PFSK-1 (cell line): Measurements from ENCODE around the gene CASQ1. TPM values are rescaled to one million over a fixed set of nuclear protein-coding genes. Genes with fewer than 3 reads are reported as not detected.

ENCODE experiments used
- FOXP2 ChIP-seq: optimal IDR thresholded peaks from 2 replicates; pipeline ENCODE3; 2011; ENCODE audit warnings: borderline replicate concordance, control low read depth, inconsistent platforms; ENCODE audit not compliant: insufficient read depth; ENCODE audit errors: extremely low read length, extremely low read depth
- POLR2AphosphoS5 ChIP-seq: IDR thresholded peaks from 2 replicates; pipeline ENCODE4 v1.6.1; 2012; ENCODE audit warnings: low read depth, mild to moderate bottlenecking, control low read depth, low read length, moderate library complexity
- REST ChIP-seq, 2 experiments: IDR thresholded peaks; 2 replicates each; pipeline versions ENCODE4 v1.6.1 to v1.8.0; 2011 to 2012; ENCODE audit warnings: low read depth in 2 of 2, low read length in 2 of 2, control low read depth in 1 of 2, inconsistent platforms in 1 of 2, mild to moderate bottlenecking in 1 of 2, moderate library complexity in 1 of 2; ENCODE audit not compliant: insufficient read depth in 1 of 2
- SIN3A ChIP-seq: IDR thresholded peaks from 2 replicates; pipeline ENCODE4 v1.6.1; 2012; ENCODE audit warnings: mild to moderate bottlenecking, low read length, moderate library complexity, borderline replicate concordance; ENCODE audit not compliant: insufficient read depth
- TAF1 ChIP-seq: IDR thresholded peaks from 2 replicates; pipeline ENCODE4 v1.6.1; 2012; ENCODE audit warnings: low read length, control low read depth, borderline replicate concordance; ENCODE audit not compliant: insufficient read depth
- polyA plus RNA-seq: library from polyadenylated mRNA; unstranded; fragments of >200 nt; gene quantifications from one replicate; pipeline ENCODE4 v1.2.1, GENCODE V29; 2012; ENCODE audit warnings: low read depth, missing spikeins; ENCODE audit not compliant: insufficient read length

The CASQ1 gene
- not detected for polyA plus RNA-seq

- no peak for TF ChIP-seq TAF1
These were observed at the start of gene CASQ1 for GRCh38 chr1:160189649-160190625. TSS of gene CASQ1 (plus strand) at chr1:160190575. CDS start at chr1:160190752, 177 bp downstream.

- TF ChIP-seq REST (IDR thresholded peaks at IDR 0.05; ENCODE audit: insufficient read depth in 1 of 2, low read depth in 2 of 2, low read length in 2 of 2) (no peak), TAF1 (no peak), FOXP2 (no peak), POLR2AphosphoS5 (no peak), SIN3A (no peak)
These were observed 46.7 kb upstream of the CASQ1 start for GRCh38 chr1:160143695-160144094.

GRCh38 chr1:160144921-160145320, 45.5 kb upstream of the CASQ1 start:
- TF ChIP-seq FOXP2 (no peak), SIN3A (no peak), POLR2AphosphoS5 (no peak), TAF1 (no peak), REST (IDR thresholded peaks at IDR 0.05; ENCODE audit: insufficient read depth in 1 of 2, low read depth in 2 of 2, low read length in 2 of 2) (no peak)

GRCh38 chr1:160146107-160146506, 44.3 kb upstream of the CASQ1 start:
- TF ChIP-seq REST (IDR thresholded peaks at IDR 0.05; ENCODE audit: insufficient read depth in 1 of 2, low read depth in 2 of 2, low read length in 2 of 2) (no peak), POLR2AphosphoS5 (no peak), FOXP2 (no peak), SIN3A (no peak), TAF1 (no peak)

- TF ChIP-seq POLR2AphosphoS5 (no peak), FOXP2 (no peak), REST (IDR thresholded peaks at IDR 0.05; ENCODE audit: insufficient read depth in 1 of 2, low read depth in 2 of 2, low read length in 2 of 2) (no peak)
These were observed 42.3 kb upstream of the CASQ1 start for GRCh38 chr1:160148121-160148520.
